Uterus (tissue), 2 donors: ENCODE data around the gene STX4.

ENCODE experiments used
- CTCF ChIP-seq, 4 experiments: fragments of 200-600 bp in 2 of 4; fragments of 450-650 bp in 2 of 4; sonication (generic) in 2 of 4; IDR thresholded peaks; one replicate each; pipeline ENCODE4 v1.5.1; 2016 to 2019; ENCODE audit warnings: antibody characterized with exemption in 4 of 4, mild to moderate bottlenecking in 2 of 4, moderate library complexity in 1 of 4
- POLR2A ChIP-seq, 2 donors: fragments of 450-650 bp; IDR thresholded peaks; one replicate each; pipeline ENCODE4 v1.6.1; 2016; ENCODE audit warnings: antibody characterized with exemption in 2 of 2, mild to moderate bottlenecking in 1 of 2, moderate library complexity in 1 of 2

- peak in 2 of 4 experiments; percentile 15 to 20 for TF ChIP-seq CTCF (IDR thresholded peaks at IDR 0.05)
- TF ChIP-seq POLR2A (IDR thresholded peaks at IDR 0.05) = peak; percentile 47 to 62
Observed at GRCh38 chr16:31032736-31033708, at the start of gene STX4.
